Mesenteric fat pad (tissue), 1 donor: Measurements from ENCODE around the gene CLK4. TPM values are rescaled to one million over a fixed set of nuclear protein-coding genes. Genes with fewer than 3 reads are reported as not detected.
A peak's percentile ranks its signal among the peaks of the same experiment; 100 is the strongest.

Experiments used
- DNase-seq: peaks from one replicate; pipeline ENCODE4 v3.0.0-alpha.2; 2020; ENCODE audit warnings: low spot score
- total RNA-seq: library from RNA; stranded (reverse); fragmentation: NEBNext Ultra II Directional; extraction: Animal tissue kit (Norgen Biotek cat#: 25700); gene quantifications from one replicate; pipeline ENCODE4 v1.2.1, GENCODE V29; 2021
- donor health status: DM: yes; HTN: yes; CAD: no.

CLK4 gene
- total RNA-seq, 1 donor from 2014 or later = 25.7 TPM

DNA sequence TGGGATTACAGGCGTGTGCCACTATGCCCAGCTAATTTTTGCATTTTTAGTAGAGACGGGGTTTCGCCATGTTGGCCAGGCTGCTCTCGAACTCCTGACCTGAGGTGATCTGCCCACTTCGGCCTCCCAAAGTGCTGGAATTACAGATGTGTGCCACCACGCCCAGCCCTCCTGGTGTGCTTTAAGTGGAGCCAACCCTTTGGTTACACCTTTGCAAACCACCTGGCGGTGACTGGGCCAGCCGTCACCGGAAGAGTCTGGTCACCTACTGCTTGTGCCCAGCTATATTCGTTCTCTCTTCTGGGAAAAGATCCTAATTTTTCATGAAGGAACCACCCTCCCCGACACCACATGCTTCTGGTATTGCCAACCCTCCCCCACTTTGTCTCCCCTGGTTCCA is 72.5 kb downstream of the CLK4 start:
- no peak for DNase-seq

DNA sequence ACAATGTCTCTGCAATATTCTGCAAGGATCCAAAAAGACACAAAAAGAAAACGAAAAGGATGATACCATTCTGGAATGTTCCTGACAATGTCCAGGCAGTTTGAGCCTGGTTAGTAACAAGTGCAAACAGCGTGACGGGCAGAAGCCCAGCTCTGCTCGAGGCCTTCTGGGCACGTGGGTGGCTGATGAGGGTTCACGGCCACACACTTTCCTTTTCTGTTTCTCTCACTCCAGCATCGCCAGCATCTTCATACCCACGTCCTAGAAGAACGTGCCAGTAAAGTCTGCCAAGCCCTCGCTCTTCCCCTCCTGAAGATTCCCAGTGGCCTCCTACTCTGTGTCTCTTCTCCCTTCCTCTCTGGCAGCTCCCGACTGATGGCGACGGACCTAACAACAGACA is 73.3 kb downstream of the CLK4 start:
- DNase-seq = peak; percentile 64

Other genes starting within 250 kb of the CLK4 start
- gene COL23A1, start 36.7 kb downstream of the CLK4 start, total RNA-seq = 0.55 TPM
- gene ZNF354A, start 103.6 kb upstream of the CLK4 start, total RNA-seq = 11.9 TPM
- 19.3 TPM for gene ZNF354B, start 232.9 kb upstream of the CLK4 start, total RNA-seq